ENCODE data around the gene YPEL1.
"Not testable (repeated sequence)": the region's sequence is repeated elsewhere in the genome, so short reads cannot be mapped to it uniquely, and the experiment has no call there.

YPEL1 gene

GRCh38 chr22:21696115-21696514 lies 39.5 kb downstream of the YPEL1 start:
- H3K4me1 ChIP-seq = peaks cover 54% of the 10 kb centered on the region
- peaks cover 22% of the 10 kb centered on the region; the same call in 1 of the 2 replicates for H4K20me1 ChIP-seq
- no peaks in the 10 kb centered on the region for H3K27me3 ChIP-seq
- H3K4me2 ChIP-seq = no peak overlapping the region
- H3K9ac ChIP-seq = peak overlapping the region; percentile 34; the same call in 1 of the 2 replicates
- TF ChIP-seq Cebpa-rat (IDR thresholded peaks at IDR 0.05) = no peak
- H3K9me3 ChIP-seq = no peaks in the 10 kb centered on the region
- H3K4me3 ChIP-seq = no peak overlapping the region
- H3K36me3 ChIP-seq = peaks cover 96% of the 10 kb centered on the region
- H3K27ac ChIP-seq = no peak overlapping the region

- H3K27ac ChIP-seq = peak overlapping the region; percentile 26; the same call in 1 of the 2 replicates
- H3K9ac ChIP-seq = 0 out of 2 replicates have a peak overlapping the region, but pooled peaks have one; percentile 4
- peaks cover 22% of the 10 kb centered on the region; the same call in 1 of the 2 replicates for H4K20me1 ChIP-seq
- no peak overlapping the region for H3K4me2 ChIP-seq
- H3K4me1 ChIP-seq = peaks cover 60% of the 10 kb centered on the region
- no peaks in the 10 kb centered on the region for H3K9me3 ChIP-seq
- TF ChIP-seq Cebpa-rat (IDR thresholded peaks at IDR 0.05) = no peak
- no peak overlapping the region for H3K4me3 ChIP-seq
- H3K27me3 ChIP-seq = no peaks in the 10 kb centered on the region
- peaks cover 91% of the 10 kb centered on the region for H3K36me3 ChIP-seq
These were observed 40.0 kb downstream of the YPEL1 start for GRCh38 chr22:21695430-21696085.

GRCh38 chr22:21694795-21695429 lies 40.7 kb downstream of the YPEL1 start:
- peak overlapping the region; percentile 26; the same call in 1 of the 2 replicates for H3K27ac ChIP-seq
- peaks cover 22% of the 10 kb centered on the region; the same call in 1 of the 2 replicates for H4K20me1 ChIP-seq
- 0 out of 2 replicates have a peak overlapping the region, but pooled peaks have one; percentile 4 for H3K9ac ChIP-seq
- H3K36me3 ChIP-seq = peaks cover 84% of the 10 kb centered on the region
- peaks cover 66% of the 10 kb centered on the region for H3K4me1 ChIP-seq
- H3K27me3 ChIP-seq = no peaks in the 10 kb centered on the region
- no peak overlapping the region for H3K4me2 ChIP-seq
- H3K9me3 ChIP-seq = no peaks in the 10 kb centered on the region
- H3K4me3 ChIP-seq = no peak overlapping the region
- TF ChIP-seq Cebpa-rat (IDR thresholded peaks at IDR 0.05) = no peak

GRCh38 chr22:21694394-21694793 lies 41.2 kb downstream of the YPEL1 start:
- Histone ChIP-seq H3K4me1 (peaks cover 68% of the 10 kb centered on the region), H3K27me3 (no peaks in the 10 kb centered on the region), H3K27ac (0 out of 2 replicates have a peak overlapping the region, but pooled peaks have one; percentile 26), H3K4me3 (no peak overlapping the region), H3K36me3 (peaks cover 79% of the 10 kb centered on the region), H3K9me3 (no peaks in the 10 kb centered on the region), H3K4me2 (no peak overlapping the region), H3K9ac (no peak overlapping the region), H4K20me1 (peaks cover 18% of the 10 kb centered on the region; the same call in 1 of the 2 replicates)
- no peak for TF ChIP-seq Cebpa-rat (IDR thresholded peaks at IDR 0.05)

GRCh38 chr22:21693999-21694341 lies 41.6 kb downstream of the YPEL1 start:
- Histone ChIP-seq H3K9me3 (no peaks in the 10 kb centered on the region), H3K9ac (no peak overlapping the region), H3K4me3 (no peak overlapping the region), H3K4me2 (no peak overlapping the region), H3K27ac (peak overlapping the region; percentile 26; the same call in 1 of the 2 replicates), H3K36me3 (peaks cover 75% of the 10 kb centered on the region), H4K20me1 (peaks cover 13% of the 10 kb centered on the region; the same call in 1 of the 2 replicates), H3K4me1 (peaks cover 68% of the 10 kb centered on the region), H3K27me3 (no peaks in the 10 kb centered on the region)
- TF ChIP-seq Cebpa-rat (IDR thresholded peaks at IDR 0.05) = no peak

GRCh38 chr22:21693333-21693998 lies 42.1 kb downstream of the YPEL1 start:
- Histone ChIP-seq H3K9ac (no peak overlapping the region), H3K4me1 (peaks cover 68% of the 10 kb centered on the region), H4K20me1 (peaks cover 8% of the 10 kb centered on the region; the same call in 1 of the 2 replicates), H3K27ac (peak overlapping the region; percentile 20; the same call in 1 of the 2 replicates), H3K4me2 (no peak overlapping the region), H3K4me3 (no peak overlapping the region), H3K27me3 (no peaks in the 10 kb centered on the region), H3K9me3 (no peaks in the 10 kb centered on the region), H3K36me3 (peaks cover 70% of the 10 kb centered on the region)
- TF ChIP-seq Cebpa-rat (IDR thresholded peaks at IDR 0.05) = no peak

- not testable (repeated sequence) for H4K20me1 ChIP-seq
- H3K27ac ChIP-seq = 0 out of 2 replicates have a peak overlapping the region, but pooled peaks have one; percentile 20
- H3K36me3 ChIP-seq = peaks cover 65% of the 10 kb centered on the region
These were observed 42.7 kb downstream of the YPEL1 start for GRCh38 chr22:21692856-21693255.

GRCh38 chr22:21691816-21692215 lies 43.8 kb downstream of the YPEL1 start:
- Histone ChIP-seq H3K27ac (peak overlapping the region; percentile 85), H3K4me3 (no peak overlapping the region), H3K27me3 (no peaks in the 10 kb centered on the region), H4K20me1 (no peaks in the 10 kb centered on the region; the same call in 1 of the 2 replicates), H3K9ac (no peak overlapping the region), H3K4me2 (peak overlapping the region; percentile 94), H3K36me3 (peaks cover 64% of the 10 kb centered on the region), H3K4me1 (peaks cover 82% of the 10 kb centered on the region), H3K9me3 (no peaks in the 10 kb centered on the region)
- TF ChIP-seq Cebpa-rat (IDR thresholded peaks at IDR 0.05) = no peak

More at GRCh38 chr22:21692856-21693255, 42.7 kb downstream of the YPEL1 start:
- not testable (repeated sequence) for H3K9ac ChIP-seq, H3K4me3 ChIP-seq, H3K9me3 ChIP-seq, H3K27me3 ChIP-seq
- Histone ChIP-seq H3K4me2 (0 out of 2 replicates have a peak overlapping the region, but pooled peaks have one; percentile 94), H3K4me1 (peaks cover 71% of the 10 kb centered on the region)

GRCh38 chr22:21690401-21690801 lies 45.2 kb downstream of the YPEL1 start:
- H3K9ac ChIP-seq = peak overlapping the region; percentile 66
- no peak for TF ChIP-seq Cebpa-rat (IDR thresholded peaks at IDR 0.05)
- no peaks in the 10 kb centered on the region for H3K9me3 ChIP-seq
- no peaks in the 10 kb centered on the region for H3K27me3 ChIP-seq
- H3K27ac ChIP-seq = peak overlapping the region; percentile 85
- H3K4me3 ChIP-seq = peak overlapping the region; percentile 36; the same call in 1 of the 2 replicates
- H3K36me3 ChIP-seq = peaks cover 64% of the 10 kb centered on the region
- H3K4me2 ChIP-seq = peak overlapping the region; percentile 94
- no peaks in the 10 kb centered on the region; the same call in 1 of the 2 replicates for H4K20me1 ChIP-seq
- peaks cover 79% of the 10 kb centered on the region for H3K4me1 ChIP-seq

Measured in BLaER1 (cell line).